NCI-H526 (cell line): ENCODE results near the gene SORL1.

Source experiments
- DNase-seq, 2 experiments: peaks; one replicate each; lab custom pipeline; 2025; lab: John Stamatoyannopoulos, UW

The SORL1 gene

DNA sequence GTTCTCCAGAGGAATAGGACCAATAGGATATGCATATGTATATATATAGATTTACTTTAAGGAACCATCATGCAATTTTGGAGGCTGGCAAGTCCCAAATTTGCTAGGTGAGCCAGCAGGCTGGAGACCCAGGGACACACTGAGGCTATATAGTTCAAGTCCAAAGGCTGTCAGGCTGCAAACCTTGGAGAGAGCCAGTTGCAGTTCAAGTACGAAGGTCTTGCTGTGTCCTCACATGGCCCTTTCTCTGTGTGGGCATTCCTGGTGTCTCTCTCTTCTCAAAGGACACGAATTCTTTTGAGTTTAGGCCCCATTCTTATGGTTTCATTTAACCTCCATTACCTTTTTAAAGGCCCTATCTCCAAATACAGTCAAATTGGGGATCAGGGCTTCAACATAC lies 135.1 kb downstream of the SORL1 start:
- DNase-seq = peak in 1 of 2 experiments; percentile 76

DNA sequence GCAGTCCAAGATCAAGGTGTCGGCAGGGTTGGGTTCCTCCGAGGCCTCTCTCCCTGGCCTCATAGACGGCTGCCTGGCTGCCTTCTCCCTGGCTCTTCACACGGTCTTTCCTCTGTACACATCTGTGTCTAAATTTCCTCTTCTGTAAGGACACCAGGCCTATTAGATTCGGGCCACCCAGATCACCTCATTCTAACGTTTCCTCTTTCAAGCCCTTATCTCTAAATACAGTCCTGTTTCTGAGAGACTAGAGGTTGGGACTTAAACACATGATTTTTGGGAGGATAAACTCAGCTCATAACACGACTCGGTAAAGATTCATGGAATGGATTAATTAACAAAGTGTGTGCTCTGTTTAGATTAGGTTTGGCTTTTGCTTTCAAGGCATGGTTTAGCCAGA lies 136.6 kb downstream of the SORL1 start:
- DNase-seq = no peak

DNA sequence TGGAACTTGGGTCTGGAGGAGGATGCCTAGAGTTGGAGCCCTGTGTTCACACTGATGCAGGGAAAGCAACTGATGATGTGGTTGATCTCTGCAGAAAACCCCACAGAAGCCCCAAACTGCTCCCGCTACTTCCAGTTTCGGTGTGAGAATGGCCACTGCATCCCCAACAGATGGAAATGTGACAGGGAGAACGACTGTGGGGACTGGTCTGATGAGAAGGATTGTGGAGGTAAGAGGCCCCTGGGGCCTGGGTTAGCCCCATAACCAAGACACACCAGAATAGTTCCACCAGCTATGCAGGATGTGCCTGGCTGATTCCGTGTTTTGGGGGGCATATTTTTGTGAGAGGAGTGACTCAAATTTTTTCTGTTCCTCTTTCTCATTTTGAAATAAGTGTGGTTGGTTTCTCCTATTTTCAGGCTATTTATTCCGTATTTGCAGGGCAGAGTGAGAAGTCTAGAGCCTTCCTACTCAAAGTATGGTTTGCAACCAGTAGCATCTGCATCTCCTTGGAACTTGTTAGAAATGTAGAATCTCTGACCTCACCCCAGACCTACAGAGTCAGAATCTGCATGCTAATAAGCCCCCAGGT lies 137.9 kb downstream of the SORL1 start:
- no peak for DNase-seq

DNA sequence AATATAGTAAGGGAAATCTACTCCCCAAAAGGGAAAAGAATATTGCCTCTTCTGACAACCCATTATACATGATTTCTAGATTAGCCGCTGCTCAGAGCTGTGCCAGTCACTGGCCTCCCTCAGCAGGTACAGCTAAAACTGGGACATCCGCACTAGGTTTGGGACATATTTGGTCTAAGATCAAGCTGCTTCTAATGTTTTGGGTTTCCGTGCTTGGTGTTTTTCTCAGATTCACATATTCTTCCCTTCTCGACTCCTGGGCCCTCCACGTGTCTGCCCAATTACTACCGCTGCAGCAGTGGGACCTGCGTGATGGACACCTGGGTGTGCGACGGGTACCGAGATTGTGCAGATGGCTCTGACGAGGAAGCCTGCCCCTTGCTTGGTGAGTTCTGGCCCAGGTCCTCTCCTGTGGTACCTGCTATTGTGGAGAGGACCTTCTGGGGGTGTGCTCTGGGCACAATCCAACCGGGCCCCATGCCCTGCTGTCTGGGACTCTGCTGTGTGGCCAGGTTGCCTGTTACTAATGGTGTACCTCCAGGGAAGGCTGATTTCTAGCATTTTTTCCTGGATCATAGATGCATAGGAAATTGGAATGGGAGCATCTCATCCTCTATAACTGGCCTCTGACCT lies 138.8 kb downstream of the SORL1 start:
- DNase-seq = no peak

DNA sequence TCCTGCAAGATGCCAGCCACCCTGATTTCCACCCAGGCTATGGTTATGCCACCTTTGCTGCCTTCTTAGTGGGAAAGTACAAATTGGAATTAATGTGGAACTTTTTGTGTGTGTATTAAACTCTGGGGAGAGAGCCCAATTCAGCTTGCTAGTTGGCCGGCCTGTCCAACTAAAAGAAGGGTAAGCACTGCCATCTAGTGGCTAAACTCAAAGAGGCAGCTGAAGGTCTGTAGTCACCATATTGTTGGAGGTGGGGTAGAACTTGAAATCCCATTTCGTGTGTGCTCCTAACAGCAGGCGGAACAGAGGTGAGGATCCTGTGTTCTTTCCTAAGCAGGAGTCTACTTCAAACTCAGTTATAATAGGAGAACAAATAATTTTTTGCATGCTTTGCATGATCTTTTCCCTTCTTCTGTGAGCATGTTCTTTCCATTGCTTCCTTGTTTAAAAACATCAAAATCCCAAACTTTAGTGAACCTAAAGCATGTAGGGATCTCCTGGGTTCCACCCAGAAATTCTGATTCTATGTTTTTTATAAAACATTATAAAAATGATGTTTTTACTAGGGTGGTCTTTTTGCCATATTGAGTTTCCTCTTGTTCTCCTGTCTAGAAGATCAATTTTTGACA lies 139.4 kb downstream of the SORL1 start:
- DNase-seq = peak; percentile 70 to 95

DNA sequence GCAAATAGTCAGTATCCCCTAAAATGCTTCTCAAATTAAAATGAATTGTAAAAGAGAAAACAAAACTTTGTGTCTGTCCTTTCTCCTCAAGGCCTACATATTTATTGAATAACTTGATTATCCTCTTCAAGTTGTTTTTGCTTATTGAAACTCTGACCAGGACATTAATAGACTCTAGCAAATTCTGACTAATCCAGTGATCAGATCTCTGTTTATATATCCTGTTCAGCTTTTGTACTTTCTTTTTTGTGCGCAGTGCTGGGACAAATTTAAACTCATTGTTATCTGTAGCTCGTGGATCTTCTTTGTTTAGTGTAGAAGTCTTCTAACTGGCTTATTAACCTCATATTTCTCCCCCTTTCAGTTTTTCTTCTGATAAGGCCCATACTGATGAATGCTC lies 140.6 kb downstream of the SORL1 start:
- DNase-seq = no peak

DNA sequence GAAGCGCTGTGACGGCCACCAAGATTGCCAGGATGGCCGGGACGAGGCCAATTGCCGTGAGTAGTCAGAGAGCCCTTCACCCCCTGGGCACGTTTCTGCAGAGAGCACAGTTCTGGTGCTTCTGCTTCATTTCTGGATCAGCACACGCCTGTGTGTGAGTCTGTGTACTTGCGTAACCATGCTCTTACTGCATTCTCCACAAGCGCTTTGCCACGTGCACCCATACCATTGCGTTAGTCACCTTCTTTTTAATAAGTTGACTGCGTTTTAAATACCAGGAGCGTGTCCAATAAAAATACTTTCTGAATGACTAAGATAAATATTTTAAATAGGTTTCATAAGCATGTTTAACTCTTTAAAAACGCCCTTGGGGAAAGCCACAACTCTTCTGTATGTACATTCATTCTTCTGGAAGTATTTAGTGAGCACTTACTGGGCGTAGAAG lies 143.6 kb downstream of the SORL1 start:
- no peak for DNase-seq

DNA sequence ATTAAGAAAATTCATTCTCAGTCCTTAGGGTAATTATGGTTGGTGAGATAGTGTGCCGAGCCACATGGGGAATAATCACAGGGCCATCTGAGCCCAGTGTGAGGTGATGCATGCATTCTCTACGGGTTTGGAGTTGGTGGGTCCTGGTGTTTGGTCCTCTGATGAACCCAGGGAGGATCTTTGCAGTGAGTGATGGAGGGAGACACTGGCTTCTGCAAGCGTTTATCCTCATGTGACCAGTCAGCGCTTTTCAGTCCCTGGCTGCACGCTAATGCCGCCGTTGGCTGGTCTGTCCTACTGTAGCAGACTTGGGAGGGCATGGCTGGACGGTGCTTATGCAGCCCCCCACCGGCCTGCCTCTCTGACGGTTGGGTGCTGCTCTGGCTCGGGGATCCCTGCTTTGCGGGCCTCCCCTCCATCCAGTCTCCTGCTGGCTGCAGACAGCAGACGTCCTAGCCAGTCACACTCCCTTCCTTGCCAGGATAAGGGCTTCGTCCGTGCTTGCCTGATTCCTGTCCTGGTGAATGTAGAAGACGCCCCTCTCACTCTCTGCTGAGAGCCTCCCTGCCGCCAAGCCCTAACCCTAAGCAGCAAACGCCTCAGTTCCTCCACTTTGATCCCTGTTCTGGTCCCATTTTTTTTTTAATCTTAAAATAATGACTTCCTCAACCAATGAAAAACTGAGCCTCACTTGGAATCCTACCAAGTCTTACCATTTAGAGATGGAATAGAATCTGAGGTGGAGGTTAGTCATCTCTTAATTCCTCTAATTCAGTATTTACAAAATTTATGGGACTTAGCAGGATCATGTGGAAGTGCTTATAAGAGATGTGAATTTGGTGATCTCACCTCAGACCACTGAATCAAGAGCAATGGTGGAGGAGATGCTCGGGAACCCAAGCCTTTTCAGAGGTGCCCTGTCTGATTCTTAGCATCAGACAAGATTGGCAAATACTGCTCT lies 144.4 kb downstream of the SORL1 start:
- DNase-seq = no peak

DNA sequence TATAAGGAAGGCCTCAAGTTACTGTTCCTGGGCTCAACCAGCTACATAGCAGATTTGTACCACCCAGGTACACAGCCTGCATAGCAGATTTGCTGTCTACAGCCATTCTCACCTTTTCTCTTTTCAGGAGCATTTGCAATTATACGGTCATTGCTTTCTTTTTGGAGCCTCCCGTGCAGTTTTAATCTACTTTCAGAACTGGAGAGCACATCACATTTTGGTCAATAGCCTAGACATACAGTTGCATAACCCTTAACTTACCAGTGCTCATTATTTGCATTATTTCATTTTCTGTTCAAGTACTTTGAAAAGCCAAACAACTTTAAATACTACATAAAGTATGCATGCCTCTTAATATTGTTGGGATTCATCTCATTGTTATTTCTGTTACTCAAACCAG lies 151.2 kb downstream of the SORL1 start:
- DNase-seq = no peak

DNA sequence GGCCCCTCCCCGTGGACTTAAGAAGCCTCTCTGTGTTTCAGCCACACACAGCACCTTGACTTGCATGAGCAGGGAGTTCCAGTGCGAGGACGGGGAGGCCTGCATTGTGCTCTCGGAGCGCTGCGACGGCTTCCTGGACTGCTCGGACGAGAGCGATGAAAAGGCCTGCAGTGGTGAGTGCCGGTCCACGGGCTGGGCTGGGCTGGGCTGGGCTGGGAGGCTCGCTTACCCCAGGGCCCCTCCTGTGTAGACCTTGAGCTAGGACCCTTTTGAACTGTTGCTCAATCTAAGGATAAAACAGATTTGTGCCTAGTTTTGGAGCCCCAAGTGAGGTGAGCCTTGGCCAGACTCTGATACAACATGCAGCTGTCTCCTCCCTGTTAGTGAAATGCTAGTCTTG lies 152.0 kb downstream of the SORL1 start:
- DNase-seq = no peak

DNA sequence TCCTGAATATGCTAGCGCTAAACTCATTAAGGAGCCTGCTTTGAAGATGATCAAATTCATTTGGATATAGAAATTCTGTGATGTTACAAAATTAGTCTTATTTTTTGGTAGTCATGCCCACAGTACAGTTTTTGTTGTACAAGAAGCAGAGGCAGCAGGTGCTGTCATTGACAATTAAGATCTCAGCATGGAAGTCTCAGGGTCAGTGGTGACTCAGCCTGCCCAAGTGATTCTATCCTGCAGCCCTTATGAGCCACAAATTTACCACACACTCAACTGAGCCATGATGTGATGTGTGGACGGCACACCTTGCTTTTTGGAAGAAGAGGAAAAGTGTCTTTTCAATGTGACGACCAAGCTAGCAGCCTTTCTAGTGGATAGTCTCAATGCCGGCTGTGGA lies 154.2 kb downstream of the SORL1 start:
- no peak for DNase-seq

DNA sequence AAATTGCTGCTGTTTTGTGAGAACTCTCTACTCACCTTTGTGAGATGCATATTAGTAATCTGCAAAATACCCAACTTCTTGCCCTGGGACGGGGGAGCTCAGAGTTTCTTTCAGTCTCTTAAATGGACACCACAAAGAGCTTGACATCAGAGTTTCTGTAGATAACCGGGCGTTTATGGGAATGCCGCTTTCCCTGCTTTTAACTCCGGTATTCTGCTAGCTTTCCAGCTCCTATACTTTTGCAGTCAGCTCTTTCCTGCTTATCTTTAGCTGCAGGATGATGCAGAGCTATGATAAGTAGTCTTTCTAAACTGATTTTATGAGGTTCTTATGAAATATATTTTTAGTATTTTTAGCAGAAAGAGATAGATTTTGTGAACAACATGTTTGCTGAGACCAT lies 155.2 kb downstream of the SORL1 start:
- no peak for DNase-seq

DNA sequence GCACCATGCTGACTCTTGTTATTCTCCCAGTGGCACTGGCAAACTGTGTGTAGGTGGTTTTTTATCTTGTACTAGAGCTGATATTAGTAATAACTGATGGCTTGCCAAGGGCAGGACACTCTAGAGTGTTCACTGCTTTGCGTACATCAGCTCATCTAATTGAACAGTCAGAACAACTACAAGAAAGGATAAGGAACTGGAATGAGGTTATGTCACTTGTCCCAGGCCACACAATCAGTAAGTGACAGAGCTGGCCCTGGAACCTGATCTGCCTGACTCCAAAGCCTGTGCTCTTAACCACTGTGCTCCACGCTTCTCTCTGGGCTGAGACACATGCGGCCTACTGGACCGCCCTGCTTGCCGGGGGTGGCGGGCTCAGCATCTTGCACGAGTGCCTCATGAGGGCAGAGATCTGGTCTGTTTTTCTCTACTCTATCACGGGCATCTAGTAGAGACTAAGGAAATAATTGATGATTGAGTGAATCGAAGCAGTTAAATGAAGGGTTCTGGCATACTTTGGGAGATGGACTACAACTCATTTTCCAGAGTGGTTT lies 156.5 kb downstream of the SORL1 start:
- no peak for DNase-seq

DNA sequence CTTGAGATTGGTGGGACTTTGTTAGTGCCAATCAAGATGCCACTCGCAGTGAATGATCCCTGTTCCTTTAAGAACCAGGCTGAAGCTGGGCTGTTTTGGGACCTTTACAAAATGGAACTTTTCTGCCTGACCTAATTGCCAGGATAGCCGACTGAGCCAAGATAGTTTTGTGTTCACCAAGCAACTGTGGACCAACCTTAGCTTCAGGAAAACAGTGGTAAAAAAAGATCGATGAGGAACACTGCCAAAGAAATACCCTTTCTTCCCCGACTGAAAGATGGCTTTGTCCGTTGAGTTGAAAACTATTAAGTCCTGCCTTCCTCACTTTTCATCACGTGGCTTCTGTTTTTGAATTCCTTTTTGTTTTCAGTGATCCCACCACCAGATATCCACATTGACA lies 158.6 kb downstream of the SORL1 start:
- DNase-seq = no peak

DNA sequence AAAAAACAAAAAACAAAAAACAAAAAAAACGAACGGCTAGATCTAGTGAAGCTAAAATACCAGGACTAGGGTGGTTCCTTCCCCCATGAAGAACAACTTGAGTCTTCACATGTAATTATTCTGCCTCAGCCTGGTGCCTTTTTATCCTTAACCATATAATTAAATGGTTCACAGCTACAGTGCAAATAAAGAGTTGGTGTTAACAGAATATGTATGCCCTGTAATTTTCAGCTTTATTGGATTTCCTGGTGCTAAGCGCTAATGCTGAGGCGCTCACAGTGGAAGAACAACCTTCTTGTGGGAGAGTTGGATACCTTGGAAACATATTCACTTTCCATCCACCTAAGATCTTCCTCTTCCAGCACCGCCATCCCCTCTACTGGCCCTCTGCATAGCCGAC lies 159.1 kb downstream of the SORL1 start:
- no peak for DNase-seq

DNA sequence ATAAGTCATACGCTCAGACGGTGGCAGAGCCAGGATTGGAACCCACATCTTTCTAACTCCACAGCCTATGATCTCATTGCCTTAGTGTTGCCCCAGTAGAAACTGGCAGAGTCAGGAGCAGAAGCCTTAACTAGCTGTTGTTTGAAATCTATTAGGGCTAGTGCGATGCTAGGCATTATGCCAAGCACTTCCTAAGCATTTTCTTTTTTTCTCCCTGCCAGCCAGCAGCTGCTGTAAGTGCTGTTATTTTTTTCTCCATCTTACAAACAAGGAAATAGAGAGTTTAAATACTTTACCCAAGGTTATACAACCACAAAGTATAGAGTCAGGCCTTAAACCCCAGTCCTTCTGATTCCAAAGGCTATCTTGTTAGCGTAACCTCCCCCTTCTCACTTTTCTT lies 161.6 kb downstream of the SORL1 start:
- no peak for DNase-seq

DNA sequence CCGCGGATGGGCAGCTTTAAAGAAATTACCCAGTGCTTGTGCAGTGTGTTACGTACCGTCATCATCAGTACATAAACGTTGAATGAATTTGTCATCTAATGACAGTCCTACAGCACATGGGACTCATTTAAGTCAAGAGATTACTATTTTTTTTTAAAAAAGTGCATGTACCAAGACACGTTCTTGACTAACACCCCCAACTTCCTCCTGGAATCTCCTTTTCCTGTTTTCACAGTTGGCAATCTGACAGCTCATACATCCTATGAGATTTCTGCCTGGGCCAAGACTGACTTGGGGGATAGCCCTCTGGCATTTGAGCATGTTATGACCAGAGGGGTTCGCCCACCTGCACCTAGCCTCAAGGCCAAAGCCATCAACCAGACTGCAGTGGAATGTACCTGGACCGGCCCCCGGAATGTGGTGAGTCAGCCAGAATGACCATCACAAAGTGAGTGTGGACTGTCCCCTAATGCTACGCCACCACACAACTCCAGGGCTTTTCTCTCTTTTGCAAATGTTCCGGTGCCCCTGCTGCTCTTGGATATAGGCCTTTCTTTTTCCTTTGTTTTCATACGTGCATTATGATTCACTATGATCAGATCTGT lies 162.6 kb downstream of the SORL1 start:
- no peak for DNase-seq

DNA sequence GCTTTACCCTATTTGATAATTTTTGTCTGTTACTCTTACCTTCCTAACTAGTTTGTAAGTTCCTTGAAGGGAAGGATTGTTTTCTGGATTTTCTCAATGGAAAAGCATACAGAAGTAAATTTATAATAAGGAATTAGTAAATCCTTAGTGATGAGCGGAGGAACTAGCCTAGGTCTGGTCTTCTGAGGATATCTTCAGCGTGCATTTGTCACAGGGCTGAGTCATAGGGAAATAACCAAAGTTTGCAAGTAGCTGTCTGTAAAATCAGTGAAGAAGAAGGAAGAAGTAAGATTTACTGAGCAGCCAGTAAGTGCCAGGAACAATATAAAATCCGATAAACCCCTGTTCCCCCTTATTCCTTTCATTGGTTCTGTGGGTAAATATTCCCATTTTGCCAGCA lies 163.4 kb downstream of the SORL1 start:
- DNase-seq = no peak

DNA sequence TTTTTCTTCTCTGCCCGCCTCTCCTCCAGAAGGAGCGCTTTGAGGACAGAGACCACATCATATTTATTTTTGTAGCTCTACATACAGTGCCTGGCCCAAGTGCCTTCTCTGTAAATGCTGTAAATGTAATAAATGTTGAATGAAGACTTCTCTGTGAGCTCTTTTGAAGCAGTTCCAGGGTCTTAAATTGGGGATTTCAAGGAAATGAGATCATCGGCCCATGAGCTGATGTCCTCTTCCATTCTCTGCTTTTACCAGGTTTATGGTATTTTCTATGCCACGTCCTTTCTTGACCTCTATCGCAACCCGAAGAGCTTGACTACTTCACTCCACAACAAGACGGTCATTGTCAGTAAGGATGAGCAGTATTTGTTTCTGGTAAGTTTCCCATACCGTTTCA lies 166.4 kb downstream of the SORL1 start:
- no peak for DNase-seq

DNA sequence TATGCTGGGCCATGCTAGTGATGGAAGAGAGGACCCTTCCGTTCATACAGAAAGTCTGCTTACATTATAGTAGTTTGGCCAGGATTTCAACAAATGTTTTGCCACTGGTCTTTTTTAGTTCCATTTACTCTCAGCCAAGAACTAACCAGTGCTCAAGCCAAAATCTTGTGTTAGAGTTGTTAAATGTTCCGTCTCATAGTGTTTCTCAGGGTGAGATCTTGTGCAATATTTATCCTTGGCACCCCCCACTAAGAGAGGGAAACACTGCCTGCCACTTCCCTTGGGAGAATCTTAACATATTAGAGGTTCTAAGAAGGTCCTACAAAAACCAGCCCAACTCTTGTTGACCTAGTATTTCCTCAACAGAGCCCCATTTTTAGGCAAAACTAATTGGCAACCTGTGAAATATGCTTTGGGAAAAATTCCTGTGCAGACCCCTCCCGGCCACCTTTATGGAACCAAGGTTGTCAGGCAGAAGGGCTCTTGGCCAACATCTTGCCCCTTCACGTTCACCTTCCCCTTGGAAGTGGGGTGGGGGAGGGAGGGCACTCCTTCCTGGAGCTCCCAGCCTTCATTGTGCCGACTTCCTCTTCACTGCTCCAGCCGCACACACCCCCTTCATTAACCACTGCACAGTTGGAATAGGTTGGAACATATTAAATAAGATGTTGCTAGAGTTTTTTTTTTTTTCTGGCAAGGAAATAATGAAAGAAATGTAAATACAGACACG lies 173.8 kb downstream of the SORL1 start:
- DNase-seq = no peak

DNA sequence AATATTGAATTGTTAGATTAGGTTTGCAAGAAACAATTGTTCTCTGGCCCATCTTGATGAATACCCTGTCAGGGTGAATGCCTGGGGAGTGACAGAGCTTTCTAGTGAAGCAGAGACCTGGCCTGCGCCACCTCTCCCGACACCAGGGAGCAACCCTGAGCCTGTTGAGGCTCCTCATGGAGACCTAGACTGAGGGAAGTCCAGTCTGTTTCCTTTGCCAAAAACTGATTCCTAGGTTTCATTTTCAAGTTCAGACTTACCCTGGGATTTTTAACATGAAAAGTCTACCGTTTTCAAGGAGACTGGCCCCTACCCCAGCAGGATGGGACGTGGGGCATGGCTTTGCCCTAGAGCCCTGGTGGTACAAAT lies 174.4 kb downstream of the SORL1 start:
- DNase-seq = no peak
